HEK293 (cell line): ENCODE measurements around the gene SMYD1.

Experiments
- CTCF ChIA-PET: fragments of 350-600 bp; formaldehyde crosslinking; extraction: SDS; loops from one replicate; lab custom pipeline; 2021; ENCODE audit warnings: antibody characterized with exemption; lab: Yijun Ruan, JAX
- POLR2A ChIA-PET: fragments of 300-600 bp; formaldehyde crosslinking; extraction: SDS; loops from one replicate; lab custom pipeline; 2020; ENCODE audit warnings: antibody characterized with exemption, inconsistent platforms; lab: Yijun Ruan, JAX
- H3K27ac ChIP-seq: fragments of 200-500 bp; sonication (Bioruptor generic); 2 replicates; pipeline ENCODE4 v1.5.1; 2014; ENCODE audit warnings: low read depth, low read length, control low read depth, inconsistent platforms; ENCODE audit errors: extremely low read depth
- H3K36me3 ChIP-seq, 2 experiments: fragments of 200-500 bp in 1 of 2; sonication (Bioruptor generic) in 1 of 2; 1 replicate in 1 of 2; 2 replicates in 1 of 2; pipeline ENCODE4 v1.5.1; 2014 to 2017; ENCODE audit warnings: inconsistent platforms in 2 of 2, low read length in 2 of 2; ENCODE audit not compliant: control insufficient read depth in 2 of 2, insufficient read depth in 1 of 2
- H3K4me1 ChIP-seq: fragments of 200-500 bp; sonication (Bioruptor generic); 2 replicates; pipeline ENCODE4 v1.5.1; 2014; ENCODE audit warnings: mild to moderate bottlenecking, low read length, inconsistent platforms; ENCODE audit not compliant: control insufficient read depth, insufficient read depth
- H3K4me3 ChIP-seq: 2 replicates; pipeline ENCODE4 v1.5.1; 2011; ENCODE audit warnings: low read depth, mild to moderate bottlenecking, control low read depth, low read length, moderate library complexity
- H3K9me3 ChIP-seq: fragments of 200-500 bp; sonication (Bioruptor generic); 2 replicates; pipeline ENCODE4 v1.5.1; 2014; ENCODE audit warnings: low read depth, low read length, inconsistent platforms; ENCODE audit not compliant: control insufficient read depth, insufficient read depth
- AEBP2 ChIP-seq: fragments of 450-650 bp; formaldehyde crosslinking; IDR thresholded peaks from 2 replicates; pipeline ENCODE4 v1.5.1; 2016; ENCODE audit warnings: missing biosample characterization, missing genetic modification characterization, borderline replicate concordance
- HOXC10 ChIP-seq: sonication (generic); formaldehyde crosslinking; IDR thresholded peaks from 2 replicates; pipeline ENCODE4 v1.8.1; 2023; ENCODE audit warnings: mild to moderate bottlenecking, missing genetic modification reagents
- IKZF3 ChIP-seq: fragments of 450-650 bp; IDR thresholded peaks from 2 replicates; pipeline ENCODE4 v1.5.0; 2018; ENCODE audit warnings: missing biosample characterization, mild to moderate bottlenecking, missing genetic modification characterization, moderate library complexity
- MZF1 ChIP-seq: fragments of 450-650 bp; formaldehyde crosslinking; IDR thresholded peaks from 2 replicates; pipeline ENCODE4 v1.5.1; 2017; ENCODE audit warnings: missing biosample characterization, missing genetic modification characterization, borderline replicate concordance
- PRDM1 ChIP-seq: fragments of 450-650 bp; formaldehyde crosslinking; IDR thresholded peaks from 2 replicates; pipeline ENCODE4; 2016; ENCODE audit warnings: missing biosample characterization, missing genetic modification characterization
- TCF7L2 ChIP-seq: IDR thresholded peaks from 2 replicates; pipeline ENCODE4 v1.6.1; 2011; ENCODE audit warnings: low read depth, mild to moderate bottlenecking, inconsistent platforms, low read length, moderate library complexity, borderline replicate concordance
- WT1 ChIP-seq: fragments of 450-650 bp; formaldehyde crosslinking; IDR thresholded peaks from 2 replicates; pipeline ENCODE4 v1.5.1; 2016; ENCODE audit warnings: missing biosample characterization, missing genetic modification characterization
- ZBTB17 ChIP-seq: fragments of 450-650 bp; formaldehyde crosslinking; IDR thresholded peaks from 2 replicates; pipeline ENCODE4 v1.5.1; 2016; ENCODE audit warnings: missing biosample characterization, missing genetic modification characterization
- ZBTB20 ChIP-seq: fragments of 450-650 bp; formaldehyde crosslinking; IDR thresholded peaks from 2 replicates; pipeline ENCODE4 v1.5.1; 2016; ENCODE audit warnings: missing biosample characterization, missing genetic modification characterization
- ZIC2 ChIP-seq: fragments of 450-650 bp; formaldehyde crosslinking; IDR thresholded peaks from 2 replicates; pipeline ENCODE4 v1.5.1; 2016; ENCODE audit warnings: missing biosample characterization, missing genetic modification characterization
- ZNF133 ChIP-seq: fragments of 450-650 bp; formaldehyde crosslinking; IDR thresholded peaks from 2 replicates; pipeline ENCODE4 v1.5.1; 2016; ENCODE audit warnings: missing biosample characterization, missing genetic modification characterization
- ZNF146 ChIP-seq: fragments of 450-650 bp; formaldehyde crosslinking; IDR thresholded peaks from 2 replicates; pipeline ENCODE4 v1.5.1; 2016; ENCODE audit warnings: missing biosample characterization, missing genetic modification characterization
- ZNF211 ChIP-seq: fragments of 450-650 bp; formaldehyde crosslinking; IDR thresholded peaks from 2 replicates; pipeline ENCODE4 v1.5.1; 2016; ENCODE audit warnings: low read depth, missing biosample characterization, missing genetic modification characterization
- ZNF302 ChIP-seq: fragments of 450-650 bp; formaldehyde crosslinking; IDR thresholded peaks from 2 replicates; pipeline ENCODE4 v1.5.1; 2016; ENCODE audit warnings: missing biosample characterization, missing genetic modification characterization, low read depth
- ZNF335 ChIP-seq: fragments of 450-650 bp; formaldehyde crosslinking; conservative IDR thresholded peaks from 2 replicates; pipeline ENCODE4 v1.5.1; 2016; ENCODE audit warnings: missing biosample characterization, missing genetic modification characterization
- ZNF362 ChIP-seq: fragments of 450-650 bp; formaldehyde crosslinking; IDR thresholded peaks from 2 replicates; pipeline ENCODE4 v1.5.1; 2016; ENCODE audit warnings: missing biosample characterization, missing genetic modification characterization
- ZNF416 ChIP-seq: fragments of 450-650 bp; formaldehyde crosslinking; IDR thresholded peaks from 2 replicates; pipeline ENCODE4 v1.5.1; 2016; ENCODE audit warnings: missing biosample characterization, missing genetic modification characterization
- ZNF544 ChIP-seq: fragments of 450-650 bp; formaldehyde crosslinking; IDR thresholded peaks from 2 replicates; pipeline ENCODE4 v1.5.0; 2017; ENCODE audit warnings: missing biosample characterization, missing genetic modification characterization
- ZNF571 ChIP-seq: fragments of 450-650 bp; formaldehyde crosslinking; IDR thresholded peaks from 2 replicates; pipeline ENCODE4 v1.5.0; 2017; ENCODE audit warnings: missing biosample characterization, missing genetic modification characterization
- ZNF596 ChIP-seq: fragments of 450-650 bp; IDR thresholded peaks from 2 replicates; pipeline ENCODE4 v1.5.0; 2018; ENCODE audit warnings: missing biosample characterization, mild to moderate bottlenecking, missing genetic modification characterization, moderate library complexity
- ZNF621 ChIP-seq: fragments of 450-650 bp; formaldehyde crosslinking; IDR thresholded peaks from 2 replicates; pipeline ENCODE4 v1.5.1; 2017; ENCODE audit warnings: missing biosample characterization, missing genetic modification characterization
- ZNF626 ChIP-seq: fragments of 450-650 bp; sonication (Bioruptor Pico); formaldehyde crosslinking; IDR thresholded peaks from 2 replicates; pipeline ENCODE4 v1.5.1; 2018; ENCODE audit warnings: missing biosample characterization, missing genetic modification characterization, inconsistent platforms
- ZNF629 ChIP-seq: fragments of 450-650 bp; formaldehyde crosslinking; IDR thresholded peaks from 2 replicates; pipeline ENCODE4 v1.5.1; 2017; ENCODE audit warnings: missing biosample characterization, missing genetic modification characterization
- ZNF692 ChIP-seq: fragments of 450-650 bp; formaldehyde crosslinking; IDR thresholded peaks from 2 replicates; pipeline ENCODE4 v1.5.1; 2016; ENCODE audit warnings: missing biosample characterization, missing genetic modification characterization
- ZNF704 ChIP-seq: fragments of 450-650 bp; formaldehyde crosslinking; IDR thresholded peaks from 2 replicates; pipeline ENCODE4 v1.5.1; 2016; ENCODE audit warnings: missing biosample characterization, missing genetic modification characterization
- ZNF791 ChIP-seq: fragments of 450-650 bp; formaldehyde crosslinking; IDR thresholded peaks from 2 replicates; pipeline ENCODE4 v1.5.1; 2016; ENCODE audit warnings: missing biosample characterization, missing genetic modification characterization
- TF ChIP-seq, protein P1 (sequence below): fragments of 450-650 bp; formaldehyde crosslinking; IDR thresholded peaks from 2 replicates; pipeline ENCODE4 v1.5.1; 2016; ENCODE audit warnings: missing biosample characterization, missing genetic modification characterization

SMYD1 gene

DNA sequence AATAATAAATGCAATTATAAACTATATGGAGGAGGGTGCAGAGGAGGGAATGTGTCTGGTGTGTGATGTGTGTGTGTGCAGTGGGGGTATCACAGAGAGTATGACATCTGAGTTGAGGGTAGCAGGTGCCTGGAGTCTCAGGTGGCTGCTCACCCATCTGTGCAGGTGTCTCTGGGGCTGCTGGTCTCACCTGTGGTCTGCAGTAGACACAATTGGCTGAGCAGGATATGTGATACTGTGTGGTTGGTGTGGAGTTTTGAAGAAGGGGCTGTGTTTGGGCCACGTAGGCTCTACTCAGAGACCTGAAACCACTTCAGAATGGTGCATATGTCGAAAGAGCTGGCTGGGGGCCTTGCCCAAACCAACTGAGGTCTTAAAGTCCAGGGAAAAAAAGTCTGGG, 43.2 kb downstream of the SMYD1 start (continued):
- TF ChIP-seq ZNF335 (tag by site-specific recombination): no peak
- TF ChIP-seq ZNF626: no peak
- no peak for TF ChIP-seq WT1 (tag by site-specific recombination)
- TF ChIP-seq PRDM1 (tag by site-specific recombination): no peak
- TF ChIP-seq ZNF704 (tag by site-specific recombination): no peak
- no peak for TF ChIP-seq ZBTB20 (tag by site-specific recombination)
- TF ChIP-seq ZNF362: no peak

- H3K4me3 ChIP-seq: no peak overlapping the region
- no peaks in the 10 kb centered on the region for H3K4me1 ChIP-seq
- TF ChIP-seq ZNF146 (no peak), HOXC10 (CRISPR knock-in tag) (no peak), ZNF596 (tag by site-specific recombination) (no peak), ZNF302 (tag by site-specific recombination) (no peak), ZBTB17 (tag by site-specific recombination) (no peak), ZIC2 (tag by site-specific recombination) (no peak), ZNF692 (tag by site-specific recombination) (no peak), IKZF3 (tag by site-specific recombination) (no peak), ZNF544 (no peak), ZNF416 (tag by site-specific recombination) (no peak), ZNF133 (tag by site-specific recombination) (no peak), ZNF629 (tag by site-specific recombination) (no peak), ZNF571 (tag by site-specific recombination) (no peak), ZNF211 (tag by site-specific recombination) (no peak), ZNF791 (tag by site-specific recombination) (no peak), ZNF621 (no peak), TCF7L2 (no peak), AEBP2 (tag by site-specific recombination) (no peak), MZF1 (no peak)
- TF ChIP-seq, protein P1, sequence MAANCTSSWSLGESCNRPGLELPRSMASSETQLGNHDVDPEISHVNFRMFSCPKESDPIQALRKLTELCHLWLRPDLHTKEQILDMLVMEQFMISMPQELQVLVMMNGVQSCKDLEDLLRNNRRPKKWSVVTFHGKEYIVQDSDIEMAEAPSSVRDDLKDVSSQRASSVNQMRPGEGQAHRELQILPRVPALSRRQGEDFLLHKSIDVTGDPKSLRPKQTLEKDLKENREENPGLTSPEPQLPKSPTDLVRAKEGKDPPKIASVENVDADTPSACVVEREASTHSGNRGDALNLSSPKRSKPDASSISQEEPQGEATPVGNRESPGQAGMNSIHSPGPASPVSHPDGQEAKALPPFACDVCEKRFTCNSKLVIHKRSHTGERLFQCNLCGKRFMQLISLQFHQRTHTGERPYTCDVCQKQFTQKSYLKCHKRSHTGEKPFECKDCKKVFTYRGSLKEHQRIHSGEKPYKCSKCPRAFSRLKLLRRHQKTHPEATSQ (tag by site-specific recombination): no peak
- ChIA-PET CTCF (interaction anchor here (0.6 kb wide), 1 partner anchor 29 kb away, joined by 3 read pairs; no protein-coding TSS in a partner anchor), POLR2A (no interaction called here)
- no peak overlapping the region for H3K27ac ChIP-seq
- no peaks in the 10 kb centered on the region for H3K9me3 ChIP-seq
- no peaks in the 10 kb centered on the region for H3K36me3 ChIP-seq
Observed at GRCh38 chr2:88113069-88113468, 45.4 kb downstream of the SMYD1 start.
